ENCODE data around the gene MINDY4. TPM values are rescaled to one million over a fixed set of nuclear protein-coding genes. Genes with fewer than 3 reads are reported as not detected.

The MINDY4 gene
- total and polyA plus RNA-seq, 2 of the 8 experiments (the other 6 are each of a cell fraction or from before 2014, with no cell fraction given), result 1.3 to 3.6 TPM

DNA sequence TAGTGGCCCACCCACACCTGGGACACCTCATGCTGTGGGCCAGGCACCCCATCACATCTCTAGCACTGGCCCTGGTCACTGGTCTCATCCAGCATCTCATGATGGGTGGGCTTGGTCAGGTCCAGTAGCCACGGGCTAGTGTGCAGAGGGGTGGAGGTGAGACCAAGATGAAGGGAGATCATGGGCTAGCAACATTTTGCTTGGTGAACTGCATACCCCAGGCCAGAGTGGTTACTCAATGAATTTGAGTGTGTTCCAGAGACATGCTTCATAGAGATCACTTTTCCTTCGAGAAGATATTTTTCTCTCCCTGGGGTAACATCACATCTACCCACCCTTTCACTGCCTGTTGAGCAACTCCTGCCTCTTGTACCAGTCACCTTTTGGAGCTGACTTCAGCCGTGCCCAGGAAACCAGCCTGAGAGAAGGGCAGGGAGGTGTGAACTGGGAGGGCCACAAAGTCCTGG lies 44.2 kb downstream of the MINDY4 start (continued):
- TF ChIP-seq SP4 (IDR thresholded peaks at IDR 0.05; ENCODE audit: low read length) (no peak), SIN3A (conservative IDR thresholded peaks at IDR 0.05 in 1 of 2, IDR thresholded peaks at IDR 0.05 in 1 of 2; ENCODE audit: low read depth in 1 of 2, low read length in 2 of 2) (no peak), BACH1 (IDR thresholded peaks at IDR 0.05; ENCODE audit: low read length) (no peak), SP2 (IDR thresholded peaks at IDR 0.05; ENCODE audit: low read length) (no peak), NANOG (IDR thresholded peaks at IDR 0.05; ENCODE audit: insufficient read depth, low read depth, low read length, poor library complexity, severe bottlenecking) (no peak), EP300 (IDR thresholded peaks at IDR 0.05; ENCODE audit: borderline replicate concordance in 1 of 2, low read depth in 2 of 2, low read length in 2 of 2) (no peak), GABPA (IDR thresholded peaks at IDR 0.05; ENCODE audit: borderline replicate concordance, insufficient read depth, low read length) (no peak)
- TF ChIP-seq, protein P1, sequence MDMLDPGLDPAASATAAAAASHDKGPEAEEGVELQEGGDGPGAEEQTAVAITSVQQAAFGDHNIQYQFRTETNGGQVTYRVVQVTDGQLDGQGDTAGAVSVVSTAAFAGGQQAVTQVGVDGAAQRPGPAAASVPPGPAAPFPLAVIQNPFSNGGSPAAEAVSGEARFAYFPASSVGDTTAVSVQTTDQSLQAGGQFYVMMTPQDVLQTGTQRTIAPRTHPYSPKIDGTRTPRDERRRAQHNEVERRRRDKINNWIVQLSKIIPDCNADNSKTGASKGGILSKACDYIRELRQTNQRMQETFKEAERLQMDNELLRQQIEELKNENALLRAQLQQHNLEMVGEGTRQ (IDR thresholded peaks at IDR 0.05; ENCODE audit: low read length), result no peak

Measured in H1 (cell line).